ENCODE measurements around the gene REG3G.

REG3G gene

GRCh38 chr2:78989051-78989450 is 36.5 kb upstream of the REG3G start:
- TF ChIP-seq TAF1 (IDR thresholded peaks at IDR 0.05; ENCODE audit: borderline replicate concordance, insufficient read depth, low read length) = no peak

DNA sequence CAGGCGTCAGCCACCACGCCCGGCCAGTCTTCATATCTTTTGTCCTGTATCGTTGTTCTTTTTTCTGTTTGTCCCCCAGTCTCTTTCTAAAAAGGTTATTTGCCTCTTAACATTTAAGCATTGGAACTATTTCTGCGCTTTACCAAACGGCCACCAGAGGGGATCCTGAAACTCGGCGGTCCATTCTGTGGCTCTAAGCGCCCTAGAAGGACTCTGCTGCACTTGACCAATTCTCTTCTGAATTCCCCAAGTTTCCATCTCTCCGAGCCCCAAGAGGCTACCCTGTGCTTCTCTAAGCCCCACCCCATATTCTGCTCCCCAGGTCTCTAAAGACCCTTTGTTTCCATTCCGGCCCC is 33.1 kb upstream of the REG3G start:
- TF ChIP-seq, protein P1, sequence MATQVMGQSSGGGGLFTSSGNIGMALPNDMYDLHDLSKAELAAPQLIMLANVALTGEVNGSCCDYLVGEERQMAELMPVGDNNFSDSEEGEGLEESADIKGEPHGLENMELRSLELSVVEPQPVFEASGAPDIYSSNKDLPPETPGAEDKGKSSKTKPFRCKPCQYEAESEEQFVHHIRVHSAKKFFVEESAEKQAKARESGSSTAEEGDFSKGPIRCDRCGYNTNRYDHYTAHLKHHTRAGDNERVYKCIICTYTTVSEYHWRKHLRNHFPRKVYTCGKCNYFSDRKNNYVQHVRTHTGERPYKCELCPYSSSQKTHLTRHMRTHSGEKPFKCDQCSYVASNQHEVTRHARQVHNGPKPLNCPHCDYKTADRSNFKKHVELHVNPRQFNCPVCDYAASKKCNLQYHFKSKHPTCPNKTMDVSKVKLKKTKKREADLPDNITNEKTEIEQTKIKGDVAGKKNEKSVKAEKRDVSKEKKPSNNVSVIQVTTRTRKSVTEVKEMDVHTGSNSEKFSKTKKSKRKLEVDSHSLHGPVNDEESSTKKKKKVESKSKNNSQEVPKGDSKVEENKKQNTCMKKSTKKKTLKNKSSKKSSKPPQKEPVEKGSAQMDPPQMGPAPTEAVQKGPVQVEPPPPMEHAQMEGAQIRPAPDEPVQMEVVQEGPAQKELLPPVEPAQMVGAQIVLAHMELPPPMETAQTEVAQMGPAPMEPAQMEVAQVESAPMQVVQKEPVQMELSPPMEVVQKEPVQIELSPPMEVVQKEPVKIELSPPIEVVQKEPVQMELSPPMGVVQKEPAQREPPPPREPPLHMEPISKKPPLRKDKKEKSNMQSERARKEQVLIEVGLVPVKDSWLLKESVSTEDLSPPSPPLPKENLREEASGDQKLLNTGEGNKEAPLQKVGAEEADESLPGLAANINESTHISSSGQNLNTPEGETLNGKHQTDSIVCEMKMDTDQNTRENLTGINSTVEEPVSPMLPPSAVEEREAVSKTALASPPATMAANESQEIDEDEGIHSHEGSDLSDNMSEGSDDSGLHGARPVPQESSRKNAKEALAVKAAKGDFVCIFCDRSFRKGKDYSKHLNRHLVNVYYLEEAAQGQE (IDR thresholded peaks at IDR 0.05; ENCODE audit: insufficient read depth in 1 of 2, low read depth in 2 of 2, low read length in 2 of 2) = no peak
- TF ChIP-seq TAF1 (IDR thresholded peaks at IDR 0.05; ENCODE audit: borderline replicate concordance, insufficient read depth, low read length) = no peak
- no peak for TF ChIP-seq SIN3A (IDR thresholded peaks at IDR 0.05; ENCODE audit: borderline replicate concordance, insufficient read depth, low read length)
- TF ChIP-seq FOXP2 (optimal IDR thresholded peaks at IDR 0.05; ENCODE audit: borderline replicate concordance, extremely low read depth, extremely low read length, insufficient read depth) = no peak
- no peak for TF ChIP-seq POLR2AphosphoS5 (IDR thresholded peaks at IDR 0.05; ENCODE audit: low read depth, low read length)

DNA sequence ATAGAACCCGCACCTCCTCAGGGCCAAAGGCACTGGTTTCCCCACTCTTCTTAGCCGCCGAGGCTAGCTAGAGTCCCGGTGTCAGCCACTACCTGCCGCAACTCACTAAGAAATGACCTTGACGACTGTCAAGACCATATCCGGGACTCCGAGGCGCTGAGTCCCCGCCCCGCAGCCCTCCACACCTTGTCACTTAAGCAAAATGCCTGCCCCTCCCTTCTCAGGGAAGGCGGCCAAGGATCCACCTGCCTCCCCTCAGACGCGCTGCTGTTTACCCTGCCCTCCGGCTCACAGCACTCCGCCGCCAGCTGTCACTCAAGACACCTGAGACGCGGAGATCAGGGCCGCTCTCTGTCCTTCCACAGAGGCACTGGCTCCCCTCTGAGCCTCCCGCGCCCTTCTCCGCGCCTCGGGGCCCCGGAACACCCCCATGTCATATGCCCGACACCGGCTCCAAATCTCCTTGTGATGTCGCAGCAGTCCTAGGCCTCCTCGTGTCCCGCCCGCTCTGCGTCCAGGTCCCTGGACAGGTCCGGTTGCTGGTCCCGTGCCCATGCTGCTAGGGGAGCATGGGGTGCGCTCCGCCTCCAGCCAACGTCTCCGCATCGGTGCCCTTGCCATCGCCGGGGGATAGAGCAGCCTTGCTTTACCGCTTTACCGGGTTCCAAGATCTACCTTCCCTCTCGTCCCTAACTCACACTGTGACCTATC is 32.5 kb upstream of the REG3G start:
- TF ChIP-seq FOXP2 (optimal IDR thresholded peaks at IDR 0.05; ENCODE audit: borderline replicate concordance, extremely low read depth, extremely low read length, insufficient read depth) (no peak), POLR2AphosphoS5 (IDR thresholded peaks at IDR 0.05; ENCODE audit: low read depth, low read length) (no peak), SIN3A (IDR thresholded peaks at IDR 0.05; ENCODE audit: borderline replicate concordance, insufficient read depth, low read length) (no peak), TAF1 (IDR thresholded peaks at IDR 0.05; ENCODE audit: borderline replicate concordance, insufficient read depth, low read length) (no peak)
- TF ChIP-seq, protein P1 (IDR thresholded peaks at IDR 0.05; ENCODE audit: insufficient read depth in 1 of 2, low read depth in 2 of 2, low read length in 2 of 2) = no peak

- TF ChIP-seq, protein P1 (IDR thresholded peaks at IDR 0.05; ENCODE audit: insufficient read depth in 1 of 2, low read depth in 2 of 2, low read length in 2 of 2) = no peak
- TF ChIP-seq TAF1 (IDR thresholded peaks at IDR 0.05; ENCODE audit: borderline replicate concordance, insufficient read depth, low read length) (no peak), SIN3A (IDR thresholded peaks at IDR 0.05; ENCODE audit: borderline replicate concordance, insufficient read depth, low read length) (no peak), FOXP2 (optimal IDR thresholded peaks at IDR 0.05; ENCODE audit: borderline replicate concordance, extremely low read depth, extremely low read length, insufficient read depth) (no peak)
Measured at GRCh38 chr2:78993518-78994148, 31.9 kb upstream of the REG3G start.

GRCh38 chr2:78994789-78995188 is 30.7 kb upstream of the REG3G start:
- TF ChIP-seq POLR2AphosphoS5 (IDR thresholded peaks at IDR 0.05; ENCODE audit: low read depth, low read length) = no peak
- TF ChIP-seq SIN3A (IDR thresholded peaks at IDR 0.05; ENCODE audit: borderline replicate concordance, insufficient read depth, low read length) = no peak
- no peak for TF ChIP-seq TAF1 (IDR thresholded peaks at IDR 0.05; ENCODE audit: borderline replicate concordance, insufficient read depth, low read length)
- TF ChIP-seq, protein P1 (IDR thresholded peaks at IDR 0.05; ENCODE audit: insufficient read depth in 1 of 2, low read depth in 2 of 2, low read length in 2 of 2) = no peak
- no peak for TF ChIP-seq FOXP2 (optimal IDR thresholded peaks at IDR 0.05; ENCODE audit: borderline replicate concordance, extremely low read depth, extremely low read length, insufficient read depth)

Measured in PFSK-1 (cell line).